Loucy (cell line): Measurements from ENCODE around the gene NUP85.

Experiments
- H2AFZ ChIP-seq: fragments of 200-600 bp; sonication (generic); 2 replicates; pipeline ENCODE4 v1.6.0; 2016; ENCODE audit warnings: antibody characterized with exemption, mild to moderate bottlenecking, low read length, moderate library complexity
- H3F3A ChIP-seq: fragments of 200-600 bp; 2 replicates; pipeline ENCODE4 v1.6.0; 2016; ENCODE audit warnings: antibody characterized with exemption, low read depth, mild to moderate bottlenecking
- H3K27me3 ChIP-seq: fragments of 200-600 bp; sonication (generic); 2 replicates; pipeline ENCODE4 v1.6.1; 2014; ENCODE audit warnings: low read length, mild to moderate bottlenecking; ENCODE audit not compliant: insufficient read depth, poor library complexity, severe bottlenecking
- H3K36me3 ChIP-seq: fragments of 200-600 bp; sonication (generic); 2 replicates; pipeline ENCODE4 v1.6.1; 2016; ENCODE audit warnings: low read length; ENCODE audit not compliant: insufficient read depth
- H3K4me1 ChIP-seq: fragments of 200-600 bp; sonication (generic); 2 replicates; pipeline ENCODE4 v1.5.1; 2014; ENCODE audit warnings: low read length, mild to moderate bottlenecking; ENCODE audit not compliant: insufficient read depth, poor library complexity, severe bottlenecking
- H3K4me2 ChIP-seq: fragments of 200-600 bp; sonication (generic); 2 replicates; pipeline ENCODE4 v1.6.0; 2014; ENCODE audit warnings: antibody characterized with exemption, low read length, low read depth, mild to moderate bottlenecking; ENCODE audit not compliant: poor library complexity, severe bottlenecking
- H3K4me3 ChIP-seq: fragments of 200-600 bp; sonication (generic); 2 replicates; pipeline ENCODE4 v1.5.1; 2014; ENCODE audit warnings: low read length, mild to moderate bottlenecking, mixed read lengths; ENCODE audit not compliant: poor library complexity, severe bottlenecking
- H3K79me2 ChIP-seq: fragments of 200-600 bp; sonication (generic); 2 replicates; pipeline ENCODE4 v1.6.1; 2014; ENCODE audit warnings: low read length; ENCODE audit not compliant: insufficient read depth
- H3K9ac ChIP-seq: fragments of 200-600 bp; sonication (generic); 2 replicates; pipeline ENCODE4 v1.6.0; 2014; ENCODE audit warnings: mild to moderate bottlenecking, low read depth, low read length, moderate library complexity; ENCODE audit not compliant: poor library complexity, severe bottlenecking
- H3K9me2 ChIP-seq: fragments of 200-600 bp; sonication (generic); replicated peaks from 2 replicates; pipeline ENCODE4 v1.6.1; 2016; ENCODE audit warnings: low read depth, low read length, mixed read lengths
- H3K9me3 ChIP-seq: fragments of 200-600 bp; sonication (generic); 2 replicates; pipeline ENCODE4 v1.6.1; 2014; ENCODE audit warnings: mild to moderate bottlenecking, antibody characterized with exemption, low read length, low read depth; ENCODE audit not compliant: insufficient read depth
- H4K20me1 ChIP-seq: fragments of 200-600 bp; sonication (generic); 2 replicates; pipeline ENCODE4 v1.6.0; 2014; ENCODE audit warnings: antibody characterized with exemption, low read length, mild to moderate bottlenecking; ENCODE audit not compliant: insufficient read depth, poor library complexity, severe bottlenecking
- CTCF ChIP-seq: fragments of 200-600 bp; sonication (generic); conservative IDR thresholded peaks from 2 replicates; pipeline ENCODE4 v1.5.1; 2014; ENCODE audit warnings: mild to moderate bottlenecking, antibody characterized with exemption, low read length
- EZH2phosphoT487 ChIP-seq: fragments of 200-600 bp; IDR thresholded peaks from 2 replicates; pipeline ENCODE4 v1.6.1; 2018; ENCODE audit warnings: antibody characterized with exemption, mild to moderate bottlenecking, moderate library complexity, borderline replicate concordance

NUP85 gene

GRCh38 chr17:75263055-75263454 lies 57.6 kb downstream of the NUP85 start:
- peaks cover 13% of the 10 kb centered on the region for H4K20me1 ChIP-seq
- no peaks in the 10 kb centered on the region for H3K27me3 ChIP-seq
- H3F3A ChIP-seq = no peaks in the 10 kb centered on the region
- peak overlapping the region; percentile 93 for H3K4me3 ChIP-seq
- H3K4me1 ChIP-seq = peaks cover 22% of the 10 kb centered on the region
- no peaks in the 10 kb centered on the region for H3K9me2 ChIP-seq
- peak overlapping the region; percentile 84 for H3K4me2 ChIP-seq
- peaks cover 16% of the 10 kb centered on the region; the same call in 1 of the 2 replicates for H3K36me3 ChIP-seq
- no peak overlapping the region for H2AFZ ChIP-seq
- peak overlapping the region; percentile 94 for H3K9ac ChIP-seq
- H3K79me2 ChIP-seq = peaks cover 52% of the 10 kb centered on the region
- no peak for TF ChIP-seq EZH2phosphoT487
- 0 out of 2 replicates have a peak, but pooled peaks have one; percentile 18 for TF ChIP-seq CTCF
- no peaks in the 10 kb centered on the region for H3K9me3 ChIP-seq

- H3K4me3 ChIP-seq = no peak overlapping the region
- no peaks in the 10 kb centered on the region for H3K9me2 ChIP-seq
- peaks cover 41% of the 10 kb centered on the region for H3K79me2 ChIP-seq
- H2AFZ ChIP-seq = no peak overlapping the region
- H3F3A ChIP-seq = no peaks in the 10 kb centered on the region
- peaks cover 22% of the 10 kb centered on the region for H3K4me1 ChIP-seq
- H3K9ac ChIP-seq = no peak overlapping the region
- peaks cover 4% of the 10 kb centered on the region for H4K20me1 ChIP-seq
- TF ChIP-seq EZH2phosphoT487 (no peak), CTCF (no peak)
- H3K27me3 ChIP-seq = no peaks in the 10 kb centered on the region
- H3K4me2 ChIP-seq = no peak overlapping the region
- no peaks in the 10 kb centered on the region for H3K9me3 ChIP-seq
- peaks cover 16% of the 10 kb centered on the region; the same call in 1 of the 2 replicates for H3K36me3 ChIP-seq
Observed at GRCh38 chr17:75265614-75266315, 60.3 kb downstream of the NUP85 start.

GRCh38 chr17:75266316-75267152 lies 61.1 kb downstream of the NUP85 start:
- Histone ChIP-seq H3F3A (no peaks in the 10 kb centered on the region), H3K36me3 (peaks cover 16% of the 10 kb centered on the region; the same call in 1 of the 2 replicates), H3K9me2 (no peaks in the 10 kb centered on the region), H3K4me1 (peaks cover 21% of the 10 kb centered on the region), H3K79me2 (peaks cover 37% of the 10 kb centered on the region), H2AFZ (no peak overlapping the region), H3K4me2 (no peak overlapping the region), H3K27me3 (no peaks in the 10 kb centered on the region), H4K20me1 (no peaks in the 10 kb centered on the region), H3K9me3 (no peaks in the 10 kb centered on the region), H3K4me3 (no peak overlapping the region), H3K9ac (no peak overlapping the region)
- no peak for TF ChIP-seq CTCF
- no peak for TF ChIP-seq EZH2phosphoT487
